ENCODE results near the gene SLC3A2.

DNA sequence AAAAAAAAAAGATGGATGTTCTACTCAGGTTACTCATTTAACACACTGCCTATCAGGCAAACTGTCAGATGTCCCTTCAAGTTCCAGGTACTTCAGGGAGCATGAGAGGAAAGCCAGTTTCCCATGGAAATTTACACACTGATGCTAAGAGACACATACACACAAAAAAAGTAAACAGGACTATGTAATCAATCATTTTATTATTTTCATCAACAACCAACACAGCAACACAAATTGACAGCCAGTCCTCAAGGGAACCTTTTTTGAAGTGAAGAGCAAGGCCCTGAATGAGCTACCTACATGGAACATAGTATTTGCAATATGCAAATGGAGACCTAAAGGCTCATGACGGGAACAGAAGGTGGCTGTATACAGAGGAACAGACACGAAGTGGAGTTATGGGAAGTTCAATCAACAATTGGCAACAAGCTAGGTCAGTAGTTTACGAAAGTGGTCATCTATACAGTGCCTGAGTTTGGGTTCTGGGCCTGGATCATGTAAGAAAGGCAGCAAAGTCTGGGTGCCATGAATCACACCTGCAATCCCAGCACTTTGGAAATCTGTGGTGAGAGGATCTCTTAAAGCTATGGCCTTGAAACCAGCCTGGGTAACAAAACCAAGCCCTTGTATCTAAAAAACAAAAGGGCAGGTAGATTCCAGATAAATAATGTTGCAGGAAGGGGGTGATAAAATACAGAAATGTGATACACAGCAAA, 28.7 kb upstream of the SLC3A2 start:
- TF ChIP-seq, protein P1, sequence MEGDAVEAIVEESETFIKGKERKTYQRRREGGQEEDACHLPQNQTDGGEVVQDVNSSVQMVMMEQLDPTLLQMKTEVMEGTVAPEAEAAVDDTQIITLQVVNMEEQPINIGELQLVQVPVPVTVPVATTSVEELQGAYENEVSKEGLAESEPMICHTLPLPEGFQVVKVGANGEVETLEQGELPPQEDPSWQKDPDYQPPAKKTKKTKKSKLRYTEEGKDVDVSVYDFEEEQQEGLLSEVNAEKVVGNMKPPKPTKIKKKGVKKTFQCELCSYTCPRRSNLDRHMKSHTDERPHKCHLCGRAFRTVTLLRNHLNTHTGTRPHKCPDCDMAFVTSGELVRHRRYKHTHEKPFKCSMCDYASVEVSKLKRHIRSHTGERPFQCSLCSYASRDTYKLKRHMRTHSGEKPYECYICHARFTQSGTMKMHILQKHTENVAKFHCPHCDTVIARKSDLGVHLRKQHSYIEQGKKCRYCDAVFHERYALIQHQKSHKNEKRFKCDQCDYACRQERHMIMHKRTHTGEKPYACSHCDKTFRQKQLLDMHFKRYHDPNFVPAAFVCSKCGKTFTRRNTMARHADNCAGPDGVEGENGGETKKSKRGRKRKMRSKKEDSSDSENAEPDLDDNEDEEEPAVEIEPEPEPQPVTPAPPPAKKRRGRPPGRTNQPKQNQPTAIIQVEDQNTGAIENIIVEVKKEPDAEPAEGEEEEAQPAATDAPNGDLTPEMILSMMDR (IDR thresholded peaks at IDR 0.05), result no peak
- no peak for TF ChIP-seq POLR2A (IDR thresholded peaks at IDR 0.05)

Measured in uterus (tissue), 2 donors.